Measurements from ENCODE around the gene CNPY2.

Gene CNPY2

DNA sequence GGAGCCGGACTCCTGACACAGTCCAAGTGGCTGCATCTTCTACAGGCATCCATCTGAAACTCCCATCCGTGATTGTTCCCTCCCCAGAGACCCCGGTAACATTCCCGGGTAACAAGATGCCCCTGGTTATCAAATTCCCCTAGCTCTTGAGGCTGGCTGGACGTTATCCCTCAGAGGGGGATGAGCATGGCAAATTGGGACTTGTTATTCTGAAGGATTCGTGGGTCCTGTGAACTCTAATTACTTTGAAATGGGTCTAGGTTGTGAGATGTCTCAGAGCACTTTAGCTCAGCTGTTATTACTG is 18.7 kb upstream of the CNPY2 start:
- TF ChIP-seq, protein P1, sequence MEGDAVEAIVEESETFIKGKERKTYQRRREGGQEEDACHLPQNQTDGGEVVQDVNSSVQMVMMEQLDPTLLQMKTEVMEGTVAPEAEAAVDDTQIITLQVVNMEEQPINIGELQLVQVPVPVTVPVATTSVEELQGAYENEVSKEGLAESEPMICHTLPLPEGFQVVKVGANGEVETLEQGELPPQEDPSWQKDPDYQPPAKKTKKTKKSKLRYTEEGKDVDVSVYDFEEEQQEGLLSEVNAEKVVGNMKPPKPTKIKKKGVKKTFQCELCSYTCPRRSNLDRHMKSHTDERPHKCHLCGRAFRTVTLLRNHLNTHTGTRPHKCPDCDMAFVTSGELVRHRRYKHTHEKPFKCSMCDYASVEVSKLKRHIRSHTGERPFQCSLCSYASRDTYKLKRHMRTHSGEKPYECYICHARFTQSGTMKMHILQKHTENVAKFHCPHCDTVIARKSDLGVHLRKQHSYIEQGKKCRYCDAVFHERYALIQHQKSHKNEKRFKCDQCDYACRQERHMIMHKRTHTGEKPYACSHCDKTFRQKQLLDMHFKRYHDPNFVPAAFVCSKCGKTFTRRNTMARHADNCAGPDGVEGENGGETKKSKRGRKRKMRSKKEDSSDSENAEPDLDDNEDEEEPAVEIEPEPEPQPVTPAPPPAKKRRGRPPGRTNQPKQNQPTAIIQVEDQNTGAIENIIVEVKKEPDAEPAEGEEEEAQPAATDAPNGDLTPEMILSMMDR (IDR thresholded peaks at IDR 0.05; ENCODE audit: low read depth, low read length, missing control alignments), result no peak
- no peak for DNase-seq
- H3K36me3 ChIP-seq (replicated peaks), result no peaks in the 10 kb centered on the region
- peak overlapping the region; percentile 67 for H3K4me3 ChIP-seq (ENCODE audit: low read depth, low read length)
- no peaks in the 10 kb centered on the region for H3K27me3 ChIP-seq (replicated peaks)
- in situ Hi-C loops (cut with HindIII; ENCODE audit: low pct_ligation_motif_present, low sequenced_read_pairs), result no loop called here
- H3K27ac ChIP-seq, result peak overlapping the region; percentile 98

GRCh38 chr12:56333679-56334489 is 18.1 kb upstream of the CNPY2 start, which contains the start of gene PAN2:
Gene PAN2 (minus strand): TSS chr12:56334000. CDS start chr12:56333094, 906 bp downstream.
- no peaks in the 10 kb centered on the region for H3K36me3 ChIP-seq (replicated peaks)
- peak within 1 kb of the TSS; percentile 98 for H3K27ac ChIP-seq
- TF ChIP-seq, protein P1 (IDR thresholded peaks at IDR 0.05; ENCODE audit: low read depth, low read length, missing control alignments), result peak; percentile 77
- no peaks in the 10 kb centered on the region for H3K27me3 ChIP-seq (replicated peaks)
- peak; percentile 98 for DNase-seq
- peak within 1 kb of the TSS; percentile 67 for H3K4me3 ChIP-seq (ENCODE audit: low read depth, low read length)
- in situ Hi-C loops (cut with HindIII; ENCODE audit: low pct_ligation_motif_present, low sequenced_read_pairs), result no loop called here

GRCh38 chr12:56333197-56333678 is 17.4 kb upstream of the CNPY2 start:
- H3K27ac ChIP-seq, result peak overlapping the region; percentile 98
- no peaks in the 10 kb centered on the region for H3K36me3 ChIP-seq (replicated peaks)
- TF ChIP-seq, protein P1 (IDR thresholded peaks at IDR 0.05; ENCODE audit: low read depth, low read length, missing control alignments), result no peak
- peak overlapping the region; percentile 67 for H3K4me3 ChIP-seq (ENCODE audit: low read depth, low read length)
- in situ Hi-C loops (cut with HindIII; ENCODE audit: low pct_ligation_motif_present, low sequenced_read_pairs), result no loop called here
- DNase-seq, result no peak
- no peaks in the 10 kb centered on the region for H3K27me3 ChIP-seq (replicated peaks)

DNA sequence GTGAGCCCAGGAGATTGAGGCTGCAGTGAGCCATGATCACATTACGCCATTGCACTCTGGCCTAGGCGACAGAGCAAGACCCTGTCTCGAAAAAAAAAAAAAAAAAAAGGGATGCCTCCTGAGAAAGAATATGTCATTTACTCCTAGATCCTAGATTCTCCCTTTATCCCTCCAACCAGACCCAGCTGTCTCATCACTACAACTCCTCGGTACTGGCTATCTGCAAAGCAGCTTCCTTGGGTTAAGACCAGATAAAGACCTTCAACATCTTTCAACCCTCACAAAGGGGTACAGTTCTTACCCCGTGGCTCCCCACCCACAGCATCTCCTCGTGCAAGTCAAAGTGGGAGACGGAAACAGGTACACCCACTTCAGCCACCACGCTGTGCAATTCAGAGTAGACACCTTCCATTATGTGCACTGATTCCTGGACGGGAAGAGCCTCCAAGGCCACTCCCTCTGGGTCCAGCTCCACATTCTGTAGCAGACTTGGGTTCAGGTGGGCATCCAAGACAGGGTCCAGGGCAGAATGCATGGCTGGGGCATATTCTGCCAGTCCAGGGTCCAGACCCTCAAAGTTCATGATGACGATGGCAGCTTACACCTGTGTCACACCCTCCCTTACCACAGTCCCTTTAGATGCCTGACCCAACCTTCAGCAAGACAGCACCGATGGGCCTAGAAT is 16.9 kb upstream of the CNPY2 start:
- in situ Hi-C loops (cut with HindIII; ENCODE audit: low pct_ligation_motif_present, low sequenced_read_pairs), result no loop called here
- Histone ChIP-seq H3K36me3 (replicated peaks) (no peaks in the 10 kb centered on the region), H3K27ac (peak overlapping the region; percentile 98), H3K27me3 (replicated peaks) (no peaks in the 10 kb centered on the region), H3K4me3 (ENCODE audit: low read depth, low read length) (peak overlapping the region; percentile 67)
- TF ChIP-seq, protein P1 (IDR thresholded peaks at IDR 0.05; ENCODE audit: low read depth, low read length, missing control alignments), result no peak
- DNase-seq, result no peak

DNA sequence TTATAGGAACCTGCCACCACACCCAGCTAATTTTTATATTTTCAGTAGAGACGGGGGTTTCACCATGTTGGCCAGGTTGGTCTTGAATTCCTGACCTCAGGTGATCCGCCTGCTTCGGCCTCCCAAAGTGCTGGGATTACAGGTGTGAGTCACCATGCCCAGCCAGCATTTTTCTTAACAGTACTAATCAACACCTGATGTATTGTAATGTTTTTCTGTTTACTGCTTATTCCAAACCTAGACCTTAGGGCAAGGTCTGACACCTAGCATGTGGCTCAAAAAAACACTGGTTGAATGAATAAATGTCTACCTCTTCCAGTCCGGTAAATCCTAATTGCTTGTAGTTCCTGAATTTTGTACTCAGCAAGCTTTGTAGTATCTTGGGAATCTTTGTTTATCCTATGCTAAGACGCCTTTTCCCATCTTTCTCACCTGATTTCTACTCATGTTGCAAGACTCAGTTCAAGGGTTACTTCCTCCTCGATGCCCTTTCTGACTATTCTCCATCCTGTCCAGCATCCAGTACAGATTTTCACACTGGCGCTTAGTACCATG is 15.2 kb upstream of the CNPY2 start:
- no peaks in the 10 kb centered on the region for H3K27me3 ChIP-seq (replicated peaks)
- in situ Hi-C loops (cut with HindIII; ENCODE audit: low pct_ligation_motif_present, low sequenced_read_pairs), result no loop called here
- no peaks in the 10 kb centered on the region for H3K36me3 ChIP-seq (replicated peaks)
- H3K4me3 ChIP-seq (ENCODE audit: low read depth, low read length), result no peak overlapping the region
- DNase-seq, result no peak
- H3K27ac ChIP-seq, result no peak overlapping the region
- TF ChIP-seq, protein P1 (IDR thresholded peaks at IDR 0.05; ENCODE audit: low read depth, low read length, missing control alignments), result no peak

Data from brain microvascular endothelial cell (primary cell).